Endothelial cell of umbilical vein (primary cell): ENCODE data around the gene BLOC1S1. TPM values are rescaled to one million over a fixed set of nuclear protein-coding genes. Genes with fewer than 3 reads are reported as not detected.

Source experiments
- BruUV-seq: library from RNA; stranded (reverse); fragments of 400-500 nt; replicated peaks from 2 replicates; lab custom pipeline; 2021; lab: Mats Ljungman, UMichigan
- CTCF ChIA-PET: fragments of 300-600, 350-600 bp; sonication (Branson Sonifier 250); formaldehyde crosslinking; loops from one replicate; lab custom pipeline; 2021; ENCODE audit warnings: antibody characterized with exemption, inconsistent platforms; lab: Charles Lee
- POLR2A ChIA-PET: fragments of 300-600, 350-600 bp; sonication (Branson Sonifier 250); formaldehyde crosslinking; loops from one replicate; lab custom pipeline; 2021; ENCODE audit warnings: antibody characterized with exemption, inconsistent platforms; lab: Charles Lee
- DNase-seq: peaks from one replicate; pipeline ENCODE4 v3.0.0-alpha.2; 2011; ENCODE audit warnings: low read depth, low spot score
- FAIRE-seq: peaks from 2 replicates; lab custom pipeline; 2011; peaks lifted over from hg19 to GRCh38; lab: Jason Lieb, UNC
- H2AFZ ChIP-seq: 2 replicates; pipeline ENCODE4 v1.6.0; 2012; ENCODE audit warnings: low read depth, low read length, control low read depth, inconsistent platforms
- H3K27ac ChIP-seq: 2 replicates; pipeline ENCODE4 v1.5.1; 2011; ENCODE audit warnings: low read depth, mild to moderate bottlenecking, control low read depth, low read length, moderate library complexity; ENCODE audit not compliant: insufficient read depth
- H3K27me3 ChIP-seq, 2 experiments: 2 replicates each; pipeline versions ENCODE4 v1.6.0 to v1.6.1; 2011; ENCODE audit warnings: low read length in 2 of 2, mixed read lengths in 1 of 2; ENCODE audit not compliant: control insufficient read depth in 2 of 2, insufficient read depth in 2 of 2
- H3K36me3 ChIP-seq, 2 experiments: 2 replicates in 1 of 2; 3 replicates in 1 of 2; pipeline ENCODE4 v1.5.1; 2011; ENCODE audit warnings: low read length in 2 of 2, mild to moderate bottlenecking in 1 of 2, moderate library complexity in 1 of 2; ENCODE audit not compliant: control insufficient read depth in 2 of 2, insufficient read depth in 2 of 2; ENCODE audit errors: extremely low read depth in 1 of 2
- H3K4me1 ChIP-seq: 3 replicates; pipeline ENCODE4 v1.5.1; 2011; ENCODE audit warnings: mild to moderate bottlenecking, low read length; ENCODE audit not compliant: control insufficient read depth, insufficient read depth; ENCODE audit errors: extremely low read depth
- H3K4me2 ChIP-seq: 2 replicates; pipeline ENCODE4 v1.6.1; 2011; ENCODE audit warnings: low read length, control low read depth, mixed read lengths; ENCODE audit not compliant: insufficient read depth
- H3K4me3 ChIP-seq, 3 experiments: fragments of 200-600 bp in 1 of 3; sonication (generic), shearing (Covaris generic) in 1 of 3; replicated peaks in 1 of 3; 2 replicates each; pipeline ENCODE4 v1.5.1; 2011 to 2016; ENCODE audit warnings: control low read depth in 3 of 3, low read length in 3 of 3, mild to moderate bottlenecking in 2 of 3, inconsistent platforms in 1 of 3, low read depth in 1 of 3, moderate library complexity in 1 of 3; ENCODE audit not compliant: insufficient read depth in 1 of 3
- H3K79me2 ChIP-seq: 2 replicates; pipeline ENCODE4 v1.6.0; 2012; ENCODE audit warnings: low read length, inconsistent platforms; ENCODE audit not compliant: control insufficient read depth, insufficient read depth
- H3K9ac ChIP-seq: replicated peaks from 2 replicates; pipeline ENCODE3; 2011; ENCODE audit warnings: low read length, control low read depth; ENCODE audit not compliant: insufficient read depth; ENCODE audit errors: extremely low read depth
- H3K9me1 ChIP-seq: replicated peaks from 3 replicates; pipeline ENCODE4 v1.6.0; 2011; ENCODE audit warnings: mild to moderate bottlenecking, low read length; ENCODE audit not compliant: control insufficient read depth, insufficient read depth; ENCODE audit errors: extremely low read depth
- H3K9me3 ChIP-seq: replicated peaks from 2 replicates; pipeline ENCODE4 v1.5.1; 2012; ENCODE audit warnings: low read length, inconsistent platforms; ENCODE audit not compliant: control insufficient read depth, insufficient read depth
- H4K20me1 ChIP-seq: replicated peaks from 2 replicates; pipeline ENCODE3; 2011; ENCODE audit warnings: mild to moderate bottlenecking, low read length; ENCODE audit not compliant: control insufficient read depth, insufficient read depth; ENCODE audit errors: extremely low read depth
- CTCF ChIP-seq, 2 donors: IDR thresholded peaks; 1 replicate in 1 of 2; 2 replicates in 1 of 2; pipeline ENCODE4 v1.5.1; 2011; ENCODE audit warnings: low read length in 2 of 2, mild to moderate bottlenecking in 2 of 2, moderate library complexity in 2 of 2, control low read depth in 1 of 2, inconsistent platforms in 1 of 2, low read depth in 1 of 2; ENCODE audit not compliant: insufficient read depth in 1 of 2; ENCODE audit errors: extremely low read depth in 1 of 2
- EZH2 ChIP-seq: IDR thresholded peaks from 2 replicates; pipeline ENCODE4 v1.6.1; 2012; ENCODE audit warnings: borderline replicate concordance, low read depth, mild to moderate bottlenecking, moderate library complexity, low read length, inconsistent platforms; ENCODE audit not compliant: severe bottlenecking
- FOS ChIP-seq: IDR thresholded peaks from 2 replicates; pipeline ENCODE4 v1.6.1; 2011; ENCODE audit warnings: mild to moderate bottlenecking, low read length, moderate library complexity, borderline replicate concordance; ENCODE audit not compliant: insufficient read depth
- GATA2 ChIP-seq: IDR thresholded peaks from 2 replicates; pipeline ENCODE4 v1.7.0; 2011; ENCODE audit warnings: low read depth, mild to moderate bottlenecking, moderate library complexity, mixed read lengths, low read length; ENCODE audit not compliant: insufficient read length, insufficient read depth
- MAX ChIP-seq: IDR thresholded peaks from 2 replicates; pipeline ENCODE4 v1.6.1; 2011; ENCODE audit not compliant: insufficient read depth, insufficient read length
- MYC ChIP-seq: IDR thresholded peaks from one replicate; pipeline ENCODE4 v1.6.1; 2011; ENCODE audit warnings: mild to moderate bottlenecking, low read depth, low read length
- dilution Hi-C: fragments of 300-500 bp; cut with MboI; formaldehyde crosslinking; loops from one replicate; pipeline ENCODE4 v1.15.0; 2019; ENCODE audit warnings: low sequenced_read_pairs; ENCODE audit not compliant: extremely low pct_ligation_motif_present
- intact Hi-C: fragments of 100-400 bp; cut with micrococcal nuclease; formaldehyde crosslinking; loops from one replicate; pipeline ENCODE4 v1.10.0; 2022
- polyA plus RNA-seq, 4 experiments: library from polyadenylated mRNA; depleted of rRNA in 3 of 4; stranded (reverse) in 3 of 4; unstranded in 1 of 4; fragments of >200 nt; gene quantifications; 2 replicates each; pipeline versions ENCODE4 v1.2.1 to v1.2.3, GENCODE V29; 2011 to 2012; ENCODE audit warnings: missing spikeins in 1 of 4
- total RNA-seq: library from RNA; stranded (reverse); gene quantifications from 2 replicates; pipeline ENCODE4 v1.2.3, GENCODE V29; 2021

The BLOC1S1 gene
- total and polyA plus RNA-seq, 2 donors (not counting 3 experiments of a cell fraction or from before 2014, with no cell fraction given): 84.1 to 192 TPM

GRCh38 chr12:55705782-55706402 is 10.0 kb upstream of the BLOC1S1 start:
- Histone ChIP-seq H3K27ac (no peak overlapping the region), H3K9me3 (no peaks in the 10 kb centered on the region), H3K36me3 (no peaks in the 10 kb centered on the region), H3K9ac (no peak overlapping the region), H3K79me2 (no peaks in the 10 kb centered on the region), H3K4me3 (no peak overlapping the region), H2AFZ (no peak overlapping the region), H3K4me2 (no peak overlapping the region), H4K20me1 (no peaks in the 10 kb centered on the region), H3K27me3 (peaks cover 35 to 37% of the 10 kb centered on the region in 2 experiments), H3K4me1 (no peaks in the 10 kb centered on the region), H3K9me1 (no peaks in the 10 kb centered on the region)
- no peak for FAIRE-seq
- intact Hi-C loops: no loop called here
- TF ChIP-seq MAX (no peak), MYC (no peak), EZH2 (no peak), CTCF (IDR thresholded peaks at IDR 0.05; ENCODE audit: extremely low read depth in 1 of 2, insufficient read depth in 1 of 2, low read depth in 1 of 2, low read length in 2 of 2) (peak; percentile 18 to 31), FOS (no peak), GATA2 (no peak)
- CTCF ChIA-PET: interaction anchor here (0.6 to 2.0 kb wide), 6 partner anchors 12 to 62 kb away, joined by 3 to 8 read pairs (median 6); a partner anchor contains a TSS
- no peak for DNase-seq
- BruUV-seq: no TSS peak
- dilution Hi-C loops: no loop called here
- POLR2A ChIA-PET: no interaction called here
